ENCODE data around the gene SEC14L3. TPM values are rescaled to one million over a fixed set of nuclear protein-coding genes. Genes with fewer than 3 reads are reported as not detected.

SEC14L3 gene
- total RNA-seq, result not detected

DNA sequence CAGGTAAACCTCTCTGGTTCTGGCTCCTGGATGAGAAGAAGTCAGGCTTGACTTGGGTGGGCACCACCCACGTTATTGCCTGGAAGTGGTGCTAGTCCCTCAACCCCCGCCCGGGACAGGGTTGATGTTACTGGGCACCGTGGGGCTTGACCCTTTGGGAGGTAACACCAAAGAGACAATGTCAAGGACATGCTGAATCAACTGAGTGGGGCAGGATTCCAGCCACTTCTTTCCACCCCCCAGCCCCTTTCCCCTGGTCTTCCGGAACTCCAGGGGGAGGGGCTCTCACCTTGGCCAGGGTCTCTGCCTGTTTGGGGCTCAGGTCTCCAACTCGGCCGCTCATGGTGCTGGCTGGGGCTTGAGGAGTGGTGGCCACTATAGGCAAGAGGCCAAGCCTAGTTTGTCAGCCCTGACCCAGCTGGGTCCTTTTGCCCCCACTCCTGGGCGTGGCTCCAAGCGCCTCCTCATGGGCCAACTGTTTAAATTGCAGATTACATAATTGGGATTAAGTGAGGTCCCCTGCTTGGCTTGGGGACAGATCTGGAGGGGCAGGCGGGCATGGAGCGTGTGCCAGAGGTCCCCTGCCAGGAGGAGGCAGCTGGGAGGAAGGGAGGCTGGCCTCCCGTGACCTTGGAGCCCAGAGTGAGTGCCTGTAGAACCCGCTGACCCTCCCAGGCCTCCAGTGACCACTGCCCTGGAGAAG is at the start of gene SEC14L3:
Gene SEC14L3 (minus strand): TSS at position 402 of the 703 bp plus-strand sequence. CDS start 59 bp downstream, at position 343.

DNA sequence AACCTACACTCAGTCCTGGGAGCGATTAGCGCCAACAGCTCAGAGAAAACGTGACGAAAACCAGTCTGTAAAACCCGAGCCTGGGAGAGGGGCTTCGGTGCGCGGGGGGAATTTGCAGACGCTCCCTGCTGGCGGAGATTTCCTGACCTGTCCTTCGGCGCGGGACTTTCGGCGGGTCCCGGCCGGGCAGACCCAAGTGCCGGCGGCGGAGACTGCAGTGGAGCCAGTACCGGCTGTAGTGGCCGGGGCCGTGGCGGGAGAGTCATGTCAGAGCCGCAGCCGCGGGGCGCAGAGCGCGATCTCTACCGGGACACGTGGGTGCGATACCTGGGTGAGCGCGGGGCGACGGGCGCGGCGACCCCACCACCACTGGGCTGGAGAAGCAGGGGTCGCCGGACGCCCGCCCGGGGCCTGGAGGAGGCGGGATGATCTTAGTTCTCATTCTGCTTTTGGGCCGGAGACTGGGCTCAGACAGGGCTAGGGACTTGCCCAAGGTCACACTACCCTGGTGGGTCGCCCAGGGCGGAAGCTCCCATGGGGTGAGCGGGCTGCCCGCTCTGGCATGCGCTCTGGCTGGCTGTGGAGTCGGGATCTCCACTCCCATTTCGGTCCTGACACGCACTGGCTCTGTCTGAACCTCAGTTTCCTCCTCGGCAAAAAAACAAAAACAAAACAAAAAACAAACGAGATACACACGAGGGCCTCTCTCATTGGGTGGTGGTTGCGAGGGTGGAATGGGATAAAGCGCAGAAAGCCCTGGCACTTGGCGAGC is 46.0 kb downstream of the SEC14L3 start, which contains the start of gene MTFP1:
Gene MTFP1 (plus strand): TSS at position 153 of the 772 bp plus-strand sequence. CDS start 112 bp downstream, at position 265.

Small RNA genes lying within 50 kb of the gene (small RNA-seq; reads per million reads assigned to genes)
- gene AC004832.3 (ENCODE audit: low replicate concordance) (not detected), gene RNU6-564P (ENCODE audit: low replicate concordance) (not detected)

Other genes with a start within 250 kb of the SEC14L3 start
- under 0.01 TPM for gene LIF, start 225.3 kb downstream of the SEC14L3 start, total RNA-seq
- gene OSM, start 205.2 kb downstream of the SEC14L3 start, total RNA-seq, result not detected
- gene CASTOR1, start 182.5 kb downstream of the SEC14L3 start, total RNA-seq, result 3.8 TPM
- gene TBC1D10A, start 145.1 kb downstream of the SEC14L3 start, total RNA-seq, result 13.1 TPM
- 47.3 TPM for gene SF3A1, start 115.1 kb downstream of the SEC14L3 start, total RNA-seq
- gene CCDC157, start 115.0 kb downstream of the SEC14L3 start, total RNA-seq, result 9.4 TPM
- gene RNF215, start 84.6 kb downstream of the SEC14L3 start, total RNA-seq, result 28.5 TPM
- gene SEC14L2, start 75.0 kb downstream of the SEC14L3 start, total RNA-seq, result 14.1 TPM
- 0.94 TPM for gene MTFP1, start 46.2 kb downstream of the SEC14L3 start, total RNA-seq
- gene SEC14L4, start 33.7 kb upstream of the SEC14L3 start, total RNA-seq, result not detected
- gene SEC14L6, start 74.7 kb upstream of the SEC14L3 start, total RNA-seq, result 0.31 TPM
- gene GAL3ST1, start 102.6 kb upstream of the SEC14L3 start, total RNA-seq, result 1.6 TPM
- gene PES1, start 119.9 kb upstream of the SEC14L3 start, total RNA-seq, result 61.7 TPM
- 16.0 TPM for gene TCN2, start 135.2 kb upstream of the SEC14L3 start, total RNA-seq
- gene SLC35E4, start 163.8 kb upstream of the SEC14L3 start, total RNA-seq, result 7.8 TPM
- gene DUSP18, start 195.9 kb upstream of the SEC14L3 start, total RNA-seq, result 34.1 TPM
- 62.3 TPM for gene OSBP2, start 222.9 kb upstream of the SEC14L3 start, total RNA-seq

Measured in parietal lobe (tissue), 2 donors.